ENCODE results near the gene APOL4. TPM values are rescaled to one million over a fixed set of nuclear protein-coding genes. Genes with fewer than 3 reads are reported as not detected.
A peak's percentile ranks its signal among the peaks of the same experiment; 100 is the strongest.
"Not testable (repeated sequence)": the region's sequence is repeated elsewhere in the genome, so short reads cannot be mapped to it uniquely, and the experiment has no call there.

APOL4 gene
- total RNA-seq, 1 experiment from 2014 or later, result not detected

GRCh38 chr22:36204001-36204631 is 2.5 kb upstream of the APOL4 start:
- H3K79me2 ChIP-seq (ENCODE audit: low read depth), result no peaks in the 10 kb centered on the region
- H3K36me3 ChIP-seq (ENCODE audit: low read depth), result no peaks in the 10 kb centered on the region
- intact Hi-C loops (cut with micrococcal nuclease; ENCODE audit: unreplicated experiment), result loop anchor here (5.0 kb wide), 1 partner anchor 33 kb away; the partner anchor contains the start of gene APOL2
- peaks cover 21% of the 10 kb centered on the region for H3K4me1 ChIP-seq (replicated peaks; ENCODE audit: insufficient read depth)
- ChIA-PET CTCF (no interaction called here), POLR2A (ENCODE audit: unreplicated experiment) (no interaction called here)
- no peak for DNase-seq
- H3F3A ChIP-seq (ENCODE audit: insufficient read depth, low read depth), result peaks cover 17% of the 10 kb centered on the region; the same call in 1 of the 2 replicates
- peaks cover 8% of the 10 kb centered on the region for H3K9me3 ChIP-seq (ENCODE audit: insufficient read depth, low read depth)
- H3K27me3 ChIP-seq (ENCODE audit: insufficient read depth, low read depth), result no peaks in the 10 kb centered on the region
- no peaks in the 10 kb centered on the region for H3K9me2 ChIP-seq (ENCODE audit: insufficient read depth)
- H3K27ac ChIP-seq, result no peak overlapping the region
- peak overlapping the region; percentile 73 for H3K4me2 ChIP-seq
- no peak overlapping the region for H2AFZ ChIP-seq
- BruUV-seq (replicated peaks), result no TSS peak
- TF ChIP-seq EZH2 (IDR thresholded peaks at IDR 0.05; ENCODE audit: low read depth) (no peak), CTCF (conservative IDR thresholded peaks at IDR 0.05) (no peak)
- H4K20me1 ChIP-seq (ENCODE audit: insufficient read depth), result no peaks in the 10 kb centered on the region
- H3K4me3 ChIP-seq, result no peak overlapping the region

- Histone ChIP-seq H3K4me2 (peak overlapping the region; percentile 73), H3F3A (ENCODE audit: insufficient read depth, low read depth) (peaks cover 17% of the 10 kb centered on the region; the same call in 1 of the 2 replicates), H2AFZ (0 out of 2 replicates have a peak overlapping the region, but pooled peaks have one; percentile 49), H3K4me3 (peak overlapping the region; percentile 36; the same call in 1 of the 2 replicates), H3K4me1 (replicated peaks; ENCODE audit: insufficient read depth) (peaks cover 21% of the 10 kb centered on the region), H3K27ac (peak overlapping the region; percentile 34)
- H4K20me1 ChIP-seq (ENCODE audit: insufficient read depth); H3K79me2 ChIP-seq (ENCODE audit: low read depth); H3K9me3 ChIP-seq (ENCODE audit: insufficient read depth, low read depth); BruUV-seq (replicated peaks); H3K27me3 ChIP-seq (ENCODE audit: insufficient read depth, low read depth); H3K9me2 ChIP-seq (ENCODE audit: insufficient read depth); H3K36me3 ChIP-seq (ENCODE audit: low read depth): not testable (repeated sequence)
- DNase-seq, result peak in 1 of 2 experiments; percentile 86
- intact Hi-C loops (cut with micrococcal nuclease; ENCODE audit: unreplicated experiment), result loop anchor here (5.0 kb wide), 1 partner anchor 34 kb away; the partner anchor contains the start of gene APOL2
- CTCF ChIA-PET, result interaction anchor here (1.1 kb wide), 1 partner anchor 19 kb away, joined by 3 read pairs; no protein-coding TSS in a partner anchor
- POLR2A ChIA-PET (ENCODE audit: unreplicated experiment), result interaction anchor here (0.6 kb wide), 1 partner anchor 75 kb away, joined by 3 read pairs; no protein-coding TSS in a partner anchor
Observed at GRCh38 chr22:36203441-36203840, 1.8 kb upstream of the APOL4 start.

- peak overlapping the region; percentile 73 for H3K4me2 ChIP-seq
- H3K9me2 ChIP-seq (ENCODE audit: insufficient read depth); H3K27me3 ChIP-seq (ENCODE audit: insufficient read depth, low read depth); BruUV-seq (replicated peaks); H3K79me2 ChIP-seq (ENCODE audit: low read depth); H4K20me1 ChIP-seq (ENCODE audit: insufficient read depth); H3K9me3 ChIP-seq (ENCODE audit: insufficient read depth, low read depth); H3K36me3 ChIP-seq (ENCODE audit: low read depth): not testable (repeated sequence)
- peak overlapping the region; percentile 34 for H3K27ac ChIP-seq
- ChIA-PET POLR2A (ENCODE audit: unreplicated experiment) (interaction anchor here (0.6 kb wide), 1 partner anchor 76 kb away, joined by 3 read pairs; no protein-coding TSS in a partner anchor), CTCF (interaction anchor here (1.1 kb wide), 1 partner anchor 19 kb away, joined by 3 read pairs; no protein-coding TSS in a partner anchor)
- peaks cover 17% of the 10 kb centered on the region; the same call in 1 of the 2 replicates for H3F3A ChIP-seq (ENCODE audit: insufficient read depth, low read depth)
- peaks cover 21% of the 10 kb centered on the region for H3K4me1 ChIP-seq (replicated peaks; ENCODE audit: insufficient read depth)
- peak; percentile 19 to 57 for DNase-seq
- intact Hi-C loops (cut with micrococcal nuclease; ENCODE audit: unreplicated experiment), result loop anchor here (5.0 kb wide), 1 partner anchor 34 kb away; the partner anchor contains the start of gene APOL2
- H3K4me3 ChIP-seq, result peak overlapping the region; percentile 36; the same call in 1 of the 2 replicates
- H2AFZ ChIP-seq, result peak overlapping the region; percentile 49
Observed at GRCh38 chr22:36202906-36203305, 1.3 kb upstream of the APOL4 start.

- H3K4me2 ChIP-seq; CTCF ChIA-PET; H3K79me2 ChIP-seq (ENCODE audit: low read depth); H3K9me2 ChIP-seq (ENCODE audit: insufficient read depth); H3K27ac ChIP-seq; DNase-seq; H4K20me1 ChIP-seq (ENCODE audit: insufficient read depth); H3K27me3 ChIP-seq (ENCODE audit: insufficient read depth, low read depth); H3K36me3 ChIP-seq (ENCODE audit: low read depth); H2AFZ ChIP-seq; BruUV-seq (replicated peaks); POLR2A ChIA-PET (ENCODE audit: unreplicated experiment); H3K9me3 ChIP-seq (ENCODE audit: insufficient read depth, low read depth); H3K4me3 ChIP-seq: not testable (repeated sequence)
- intact Hi-C loops (cut with micrococcal nuclease; ENCODE audit: unreplicated experiment), result loop anchor here (5.0 kb wide), 1 partner anchor 36 kb away; the partner anchor contains the start of gene APOL2
- Histone ChIP-seq H3K4me1 (replicated peaks; ENCODE audit: insufficient read depth) (peaks cover 21% of the 10 kb centered on the region), H3F3A (ENCODE audit: insufficient read depth, low read depth) (peaks cover 17% of the 10 kb centered on the region; the same call in 1 of the 2 replicates)
Observed at GRCh38 chr22:36201025-36201424, 584 bp downstream of the APOL4 start.

All from PC-9 (cell line).